PC-3 (cell line): ENCODE results near the gene FGD4. TPM values are rescaled to one million over a fixed set of nuclear protein-coding genes. Genes with fewer than 3 reads are reported as not detected.

Source experiments
- ATAC-seq: fragments of 200-7000 bp; cut with Tn5 transposase; 2 replicates; pipeline ENCODE4 v1.9.1; 2020; ENCODE audit warnings: mild to moderate bottlenecking, moderate library complexity
- BruUV-seq: library from RNA; stranded (reverse); fragments of 400-500 nt; replicated peaks from 2 replicates; lab custom pipeline; 2021; lab: Mats Ljungman, UMichigan
- CTCF ChIA-PET: fragments of 300-600 bp; sonication (Branson Sonifier 250); formaldehyde crosslinking; loops from one replicate; lab custom pipeline; 2022; ENCODE audit warnings: antibody characterized with exemption; lab: Charles Lee
- POLR2A ChIA-PET: fragments of 300-600 bp; sonication (Branson Sonifier 250); formaldehyde crosslinking; loops from one replicate; lab custom pipeline; 2022; ENCODE audit warnings: antibody characterized with exemption; ENCODE audit not compliant: unreplicated experiment; lab: Charles Lee
- DNase-seq: peaks from one replicate; pipeline ENCODE4 v3.0.0-alpha.2; 2015
- H2AFZ ChIP-seq: fragments of 300-600 bp; sonication (generic); 2 replicates; pipeline ENCODE4 v1.6.0; 2016; ENCODE audit warnings: antibody characterized with exemption, low read length
- H3F3A ChIP-seq: fragments of 300-600 bp; sonication (generic); one replicate; pipeline ENCODE4 v1.6.0; 2017; ENCODE audit warnings: antibody characterized with exemption, low read length, control low read depth, mild to moderate bottlenecking; ENCODE audit not compliant: unreplicated experiment
- H3K27ac ChIP-seq: fragments of 300-600 bp; sonication (generic); 2 replicates; pipeline ENCODE4 v1.5.1; 2016; ENCODE audit warnings: mild to moderate bottlenecking, low read length
- H3K27me3 ChIP-seq: fragments of 300-600 bp; sonication (generic); 2 replicates; pipeline ENCODE4 v1.6.1; 2016; ENCODE audit warnings: low read length, mixed read lengths
- H3K36me3 ChIP-seq: fragments of 300-600 bp; sonication (generic); 2 replicates; pipeline ENCODE4 v1.6.1; 2016; ENCODE audit warnings: low read depth, mixed run types, low read length, mixed read lengths
- H3K4me1 ChIP-seq: fragments of 300-600 bp; sonication (generic); 2 replicates; pipeline ENCODE4 v1.5.1; 2016; ENCODE audit warnings: low read length; ENCODE audit not compliant: insufficient read depth
- H3K4me2 ChIP-seq: fragments of 300-600 bp; sonication (generic); 2 replicates; pipeline ENCODE4 v1.6.0; 2016; ENCODE audit warnings: low read length
- H3K4me3 ChIP-seq: fragments of 300-600 bp; sonication (generic); 2 replicates; pipeline ENCODE4 v1.5.1; 2016; ENCODE audit warnings: mild to moderate bottlenecking, low read length, mixed read lengths
- H3K79me2 ChIP-seq: fragments of 300-600 bp; sonication (generic); 2 replicates; pipeline ENCODE4 v1.6.1; 2017; ENCODE audit warnings: low read length, mixed read lengths
- H3K9ac ChIP-seq: fragments of 300-600 bp; sonication (generic); 2 replicates; pipeline ENCODE4 v1.6.0; 2016; ENCODE audit warnings: mild to moderate bottlenecking, low read length
- H3K9me2 ChIP-seq: fragments of 300-600 bp; sonication (generic); replicated peaks from 2 replicates; pipeline ENCODE4 v1.6.1; 2016; ENCODE audit warnings: mixed run types, low read length, mixed read lengths
- H3K9me3 ChIP-seq: fragments of 300-600 bp; sonication (generic); 2 replicates; pipeline ENCODE4 v1.6.1; 2016; ENCODE audit warnings: low read length, mixed read lengths
- H4K20me1 ChIP-seq: fragments of 300-600 bp; sonication (generic); 2 replicates; pipeline ENCODE4 v1.6.1; 2016; ENCODE audit warnings: low read length, mixed read lengths
- EZH2 ChIP-seq: fragments of 300-600 bp; sonication (generic); IDR thresholded peaks from one replicate; pipeline ENCODE4 v1.6.1; 2017; ENCODE audit warnings: antibody characterized with exemption, mild to moderate bottlenecking, low read length; ENCODE audit not compliant: unreplicated experiment
- EZH2phosphoT487 ChIP-seq: fragments of 300-600 bp; sonication (generic); IDR thresholded peaks from 2 replicates; pipeline ENCODE4 v1.6.1; 2018; ENCODE audit warnings: mild to moderate bottlenecking, antibody characterized with exemption, low read length, borderline replicate concordance
- intact Hi-C: fragments of 100-400 bp; cut with micrococcal nuclease; formaldehyde crosslinking; loops from 2 replicates; pipeline ENCODE4 v1.9.0; 2023
- total RNA-seq: library from RNA; depleted of rRNA; stranded (reverse); fragments of >200 nt; gene quantifications from 2 replicates; pipeline ENCODE4 v1.2.3, GENCODE V29; 2014
- TF ChIP-seq, protein P1 (sequence below): fragments of 300-600 bp; sonication (generic); conservative IDR thresholded peaks from 2 replicates; pipeline ENCODE4 v1.5.1; 2017; ENCODE audit warnings: antibody characterized with exemption, low read depth, mild to moderate bottlenecking, low read length

Gene FGD4
- total RNA-seq, 1 experiment from 2014 or later: 3.9 TPM

DNA sequence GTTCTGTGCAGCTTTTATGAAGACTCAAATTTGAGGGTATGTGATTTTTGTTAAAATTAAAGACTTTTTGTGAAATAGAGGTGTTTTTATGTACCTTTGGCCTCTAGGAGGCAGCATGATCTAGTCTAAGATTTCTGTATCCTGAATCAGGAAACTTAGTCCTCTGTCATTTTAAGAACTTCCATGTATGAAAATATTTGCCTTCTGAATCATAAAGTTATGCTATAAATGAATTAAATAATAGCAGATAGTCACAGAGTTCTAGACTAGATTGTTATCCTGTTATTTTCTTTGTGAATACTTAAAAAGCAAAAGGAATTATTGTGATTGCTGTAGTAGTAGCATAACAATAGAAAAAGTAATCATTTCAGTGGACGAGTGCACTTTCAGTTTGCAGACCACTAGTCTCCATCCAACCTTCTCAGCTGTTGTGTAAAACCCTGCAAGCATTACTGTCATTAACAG, 56.3 kb downstream of the FGD4 start:
- H3K79me2 ChIP-seq: no peaks in the 10 kb centered on the region
- POLR2A ChIA-PET: no interaction called here
- H2AFZ ChIP-seq: no peak overlapping the region
- H3K27ac ChIP-seq: no peak overlapping the region
- no peaks in the 10 kb centered on the region for H3F3A ChIP-seq
- no peaks in the 10 kb centered on the region for H3K9me2 ChIP-seq
- H3K4me1 ChIP-seq: peaks cover 34% of the 10 kb centered on the region
- H3K36me3 ChIP-seq: no peaks in the 10 kb centered on the region
- BruUV-seq: no TSS peak
- peak overlapping the region; percentile 80 for H3K4me2 ChIP-seq
- no peaks in the 10 kb centered on the region for H3K27me3 ChIP-seq
- CTCF ChIA-PET: no interaction called here
- no peaks in the 10 kb centered on the region for H4K20me1 ChIP-seq
- intact Hi-C loops: loop anchor here (1.0 to 2.0 kb wide), 3 partner anchors 91 to 300 kb away; partner anchors contain the start of gene YARS2
- peak overlapping the region; percentile 54 for H3K4me3 ChIP-seq
- ATAC-seq (peak; percentile 66), DNase-seq (peak; percentile 81)
- TF ChIP-seq, protein P1, sequence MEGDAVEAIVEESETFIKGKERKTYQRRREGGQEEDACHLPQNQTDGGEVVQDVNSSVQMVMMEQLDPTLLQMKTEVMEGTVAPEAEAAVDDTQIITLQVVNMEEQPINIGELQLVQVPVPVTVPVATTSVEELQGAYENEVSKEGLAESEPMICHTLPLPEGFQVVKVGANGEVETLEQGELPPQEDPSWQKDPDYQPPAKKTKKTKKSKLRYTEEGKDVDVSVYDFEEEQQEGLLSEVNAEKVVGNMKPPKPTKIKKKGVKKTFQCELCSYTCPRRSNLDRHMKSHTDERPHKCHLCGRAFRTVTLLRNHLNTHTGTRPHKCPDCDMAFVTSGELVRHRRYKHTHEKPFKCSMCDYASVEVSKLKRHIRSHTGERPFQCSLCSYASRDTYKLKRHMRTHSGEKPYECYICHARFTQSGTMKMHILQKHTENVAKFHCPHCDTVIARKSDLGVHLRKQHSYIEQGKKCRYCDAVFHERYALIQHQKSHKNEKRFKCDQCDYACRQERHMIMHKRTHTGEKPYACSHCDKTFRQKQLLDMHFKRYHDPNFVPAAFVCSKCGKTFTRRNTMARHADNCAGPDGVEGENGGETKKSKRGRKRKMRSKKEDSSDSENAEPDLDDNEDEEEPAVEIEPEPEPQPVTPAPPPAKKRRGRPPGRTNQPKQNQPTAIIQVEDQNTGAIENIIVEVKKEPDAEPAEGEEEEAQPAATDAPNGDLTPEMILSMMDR: peak; percentile 70
- no peak for TF ChIP-seq EZH2
- H3K9me3 ChIP-seq: no peaks in the 10 kb centered on the region
- no peak overlapping the region for H3K9ac ChIP-seq

DNA sequence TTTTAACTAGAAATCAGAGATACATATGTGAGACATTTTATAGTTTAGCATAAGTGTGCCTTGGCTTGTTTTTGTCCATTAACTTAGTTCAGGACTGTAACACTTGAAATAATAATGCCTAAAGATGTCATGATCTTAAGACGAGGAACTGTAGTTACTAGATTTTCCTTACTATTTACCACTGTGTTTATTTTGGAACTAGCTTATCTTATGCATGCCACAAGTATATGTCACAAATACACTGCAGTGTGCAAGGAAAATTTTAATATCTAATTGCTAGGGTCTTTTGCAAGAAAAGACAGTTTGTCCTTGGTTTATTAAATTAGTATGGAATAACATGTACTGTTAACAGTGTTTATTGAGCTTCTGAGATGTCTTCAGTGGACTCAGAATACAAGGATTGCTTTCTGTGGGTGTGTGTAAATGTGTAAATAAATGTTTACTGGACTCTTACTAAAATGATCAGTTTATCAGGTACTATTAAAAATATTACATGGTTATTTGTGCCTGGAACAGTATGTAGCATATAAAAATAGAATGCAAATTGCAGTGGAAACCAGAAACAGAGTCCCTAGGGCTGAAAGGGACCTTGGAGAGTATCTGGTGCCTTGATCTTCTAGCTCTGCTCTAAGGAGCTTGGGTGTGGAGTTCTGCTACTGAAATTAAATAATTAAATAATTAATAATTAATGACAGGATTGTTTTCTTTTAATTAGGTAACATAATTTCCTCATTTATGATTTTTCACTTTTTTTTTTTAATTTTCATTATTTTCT, 58.1 kb downstream of the FGD4 start:
- DNase-seq (peak; percentile 25), ATAC-seq (peak; percentile 51)
- Histone ChIP-seq H3K27ac (no peak overlapping the region), H2AFZ (no peak overlapping the region), H3F3A (no peaks in the 10 kb centered on the region), H3K9me2 (no peaks in the 10 kb centered on the region), H3K9me3 (no peaks in the 10 kb centered on the region), H4K20me1 (no peaks in the 10 kb centered on the region), H3K27me3 (no peaks in the 10 kb centered on the region), H3K4me3 (no peak overlapping the region), H3K36me3 (no peaks in the 10 kb centered on the region), H3K9ac (no peak overlapping the region), H3K79me2 (no peaks in the 10 kb centered on the region), H3K4me1 (peaks cover 34% of the 10 kb centered on the region), H3K4me2 (peak overlapping the region; percentile 29; the same call in 1 of the 2 replicates)
- intact Hi-C loops: no loop called here
- ChIA-PET CTCF (no interaction called here), POLR2A (interaction anchor here (0.6 kb wide), 1 partner anchor 58 kb away, joined by 3 read pairs; no protein-coding TSS in a partner anchor)
- no TSS peak for BruUV-seq
- TF ChIP-seq, protein P1: no peak
- TF ChIP-seq EZH2 (no peak), EZH2phosphoT487 (no peak)

DNA sequence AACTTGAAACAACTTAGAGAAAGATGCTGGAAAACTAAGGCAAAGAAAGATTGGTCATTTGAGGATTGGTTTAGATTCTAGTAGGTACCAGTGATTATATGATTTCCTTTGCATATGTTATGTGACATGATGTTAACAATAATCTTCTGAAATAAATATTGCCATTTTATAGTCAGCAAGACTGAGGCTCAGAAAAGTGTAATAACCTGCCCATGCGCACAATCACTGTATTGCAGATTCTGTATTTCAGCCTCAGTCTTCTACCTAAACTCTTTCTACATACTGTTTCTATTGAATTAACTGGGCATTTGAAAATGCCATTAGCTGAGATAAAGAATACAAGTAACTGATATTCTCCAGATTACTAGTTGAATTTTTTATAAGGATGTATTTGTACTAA, 61.3 kb downstream of the FGD4 start:
- POLR2A ChIA-PET: no interaction called here
- no peak for TF ChIP-seq EZH2phosphoT487
- TF ChIP-seq, protein P1: no peak
- TF ChIP-seq EZH2: no peak
- H4K20me1 ChIP-seq: no peaks in the 10 kb centered on the region
- DNase-seq (no peak), ATAC-seq (no peak)
- H3K9ac ChIP-seq: no peak overlapping the region
- no peaks in the 10 kb centered on the region for H3K9me3 ChIP-seq
- no peak overlapping the region for H2AFZ ChIP-seq
- H3K4me3 ChIP-seq: no peak overlapping the region
- no TSS peak for BruUV-seq
- no peaks in the 10 kb centered on the region for H3F3A ChIP-seq
- H3K4me2 ChIP-seq: no peak overlapping the region
- CTCF ChIA-PET: no interaction called here
- no peaks in the 10 kb centered on the region for H3K79me2 ChIP-seq
- H3K4me1 ChIP-seq: peaks cover 19% of the 10 kb centered on the region
- H3K36me3 ChIP-seq: no peaks in the 10 kb centered on the region
- H3K27me3 ChIP-seq: no peaks in the 10 kb centered on the region
- intact Hi-C loops: no loop called here
- no peak overlapping the region for H3K27ac ChIP-seq
- no peaks in the 10 kb centered on the region for H3K9me2 ChIP-seq
